Caco-2 (cell line): ENCODE measurements around the gene NARS2. TPM values are rescaled to one million over a fixed set of nuclear protein-coding genes. Genes with fewer than 3 reads are reported as not detected.

ENCODE experiments used
- BruUV-seq: library from RNA; stranded (reverse); fragments of 400-500 nt; replicated peaks from 2 replicates; lab custom pipeline; 2021; lab: Mats Ljungman, UMichigan
- CTCF ChIA-PET: fragments of 300-600 bp; sonication (Branson Sonifier 250); formaldehyde crosslinking; loops from one replicate; lab custom pipeline; 2022; ENCODE audit warnings: antibody characterized with exemption; lab: Charles Lee
- POLR2A ChIA-PET: fragments of 300-600 bp; sonication (Branson Sonifier 250); formaldehyde crosslinking; loops from one replicate; lab custom pipeline; 2022; ENCODE audit warnings: antibody characterized with exemption; lab: Charles Lee
- DNase-seq, 2 experiments: peaks; one replicate each; pipeline versions ENCODE4 v3.0.0 to v3.0.0-alpha.2; 2020 to 2022
- H3K27me3 ChIP-seq: replicated peaks from 2 replicates; pipeline ENCODE4 v1.6.0; 2011; ENCODE audit warnings: low read length; ENCODE audit not compliant: control insufficient read depth, insufficient read depth
- H3K36me3 ChIP-seq: 2 replicates; pipeline ENCODE4 v1.5.1; 2011; ENCODE audit warnings: low read length; ENCODE audit not compliant: control insufficient read depth, insufficient read depth
- H3K4me1 ChIP-seq: fragments of 250-450 bp; sonication (Bioruptor Pico); 2 replicates; pipeline ENCODE4 v1.5.1; 2020; ENCODE audit warnings: mild to moderate bottlenecking
- H3K4me3 ChIP-seq: 2 replicates; pipeline ENCODE4 v1.5.1; 2011; ENCODE audit warnings: low read depth, mild to moderate bottlenecking, control low read depth, low read length
- H3K9me3 ChIP-seq: fragments of 250-450 bp; sonication (Bioruptor Pico); 2 replicates; pipeline ENCODE4 v1.5.1; 2020; ENCODE audit warnings: mild to moderate bottlenecking, moderate library complexity
- H3K27ac Mint-ChIP-seq: one replicate; pipeline ENCODE4 v1.8.0; 2022; ENCODE audit warnings: mixed read lengths; ENCODE audit not compliant: unreplicated experiment
- H3K27me3 Mint-ChIP-seq: one replicate; pipeline ENCODE4 v1.8.0; 2022; ENCODE audit warnings: mixed read lengths; ENCODE audit not compliant: insufficient read depth, unreplicated experiment
- H3K36me3 Mint-ChIP-seq: one replicate; pipeline ENCODE4 v1.8.0; 2022; ENCODE audit warnings: mild to moderate bottlenecking, mixed read lengths; ENCODE audit not compliant: insufficient read depth, unreplicated experiment
- H3K4me1 Mint-ChIP-seq: one replicate; pipeline ENCODE4 v1.8.0; 2022; ENCODE audit warnings: low read depth, mixed read lengths; ENCODE audit not compliant: unreplicated experiment
- H3K4me3 Mint-ChIP-seq: one replicate; pipeline ENCODE4 v1.8.0; 2022; ENCODE audit warnings: mild to moderate bottlenecking, moderate library complexity, mixed read lengths; ENCODE audit not compliant: unreplicated experiment
- H3K9me3 Mint-ChIP-seq: one replicate; pipeline ENCODE4 v1.8.0; 2022; ENCODE audit warnings: mixed read lengths; ENCODE audit not compliant: unreplicated experiment
- CTCF ChIP-seq, 2 experiments: fragments of 200-600 bp in 1 of 2; IDR thresholded peaks; 1 replicate in 1 of 2; 2 replicates in 1 of 2; pipeline versions ENCODE4 v1.5.1 to v1.8.0; 2011 to 2022; ENCODE audit warnings: antibody characterized with exemption in 1 of 2, control low read depth in 1 of 2, inconsistent platforms in 1 of 2, low read depth in 1 of 2, low read length in 1 of 2, mild to moderate bottlenecking in 1 of 2, moderate library complexity in 1 of 2; ENCODE audit not compliant: insufficient read depth in 1 of 2, severe bottlenecking in 1 of 2, unreplicated experiment in 1 of 2
- intact Hi-C: fragments of 100-400 bp; cut with micrococcal nuclease; formaldehyde crosslinking; loops from one replicate; pipeline ENCODE4 v1.10.0; 2022; ENCODE audit not compliant: unreplicated experiment
- total RNA-seq: library from RNA; stranded (reverse); gene quantifications from 2 replicates; pipeline ENCODE4 v1.2.3, GENCODE V29; 2022

Gene NARS2
- total RNA-seq, 1 experiment from 2014 or later, result 49.3 TPM

- H3K4me3 ChIP-seq, result no peak overlapping the region
- no peaks in the 10 kb centered on the region for H3K27me3 ChIP-seq
- no TSS peak for BruUV-seq
- POLR2A ChIA-PET, result no interaction called here
- Mint-ChIP-seq H3K9me3 (no peaks in the 10 kb centered on the region), H3K4me3 (no peak overlapping the region), H3K4me1 (peaks cover 10% of the 10 kb centered on the region), H3K27me3 (no peaks in the 10 kb centered on the region), H3K36me3 (peaks cover 5% of the 10 kb centered on the region), H3K27ac (no peak overlapping the region)
- CTCF ChIA-PET, result no interaction called here
- intact Hi-C loops, result no loop called here
- no peaks in the 10 kb centered on the region for H3K36me3 ChIP-seq
- no peak for TF ChIP-seq CTCF (IDR thresholded peaks at IDR 0.05; ENCODE audit: insufficient read depth in 1 of 2, low read depth in 1 of 2, low read length in 1 of 2, severe bottlenecking in 1 of 2, unreplicated experiment in 1 of 2)
- H3K9me3 ChIP-seq, result no peaks in the 10 kb centered on the region
- no peak for DNase-seq
- H3K4me1 ChIP-seq, result peaks cover 7% of the 10 kb centered on the region; the same call in 1 of the 2 replicates
Measured at GRCh38 chr11:78478536-78478935, 96.1 kb downstream of the NARS2 start.

GRCh38 chr11:78476066-78476465 lies 98.6 kb downstream of the NARS2 start:
- H3K4me3 ChIP-seq, result no peak overlapping the region
- Mint-ChIP-seq H3K4me3 (no peak overlapping the region), H3K27me3 (no peaks in the 10 kb centered on the region), H3K36me3 (peaks cover 12% of the 10 kb centered on the region), H3K9me3 (peaks cover 10% of the 10 kb centered on the region), H3K4me1 (peaks cover 21% of the 10 kb centered on the region), H3K27ac (no peak overlapping the region)
- no peaks in the 10 kb centered on the region; the same call in 1 of the 2 replicates for H3K36me3 ChIP-seq
- CTCF ChIA-PET, result no interaction called here
- H3K27me3 ChIP-seq, result no peaks in the 10 kb centered on the region
- BruUV-seq, result no TSS peak
- intact Hi-C loops, result no loop called here
- POLR2A ChIA-PET, result no interaction called here
- no peaks in the 10 kb centered on the region for H3K9me3 ChIP-seq
- no peak for TF ChIP-seq CTCF (IDR thresholded peaks at IDR 0.05; ENCODE audit: insufficient read depth in 1 of 2, low read depth in 1 of 2, low read length in 1 of 2, severe bottlenecking in 1 of 2, unreplicated experiment in 1 of 2)
- no peak for DNase-seq
- peaks cover 8% of the 10 kb centered on the region; the same call in 1 of the 2 replicates for H3K4me1 ChIP-seq

GRCh38 chr11:78474451-78474850 lies 100.2 kb downstream of the NARS2 start:
- no peak for DNase-seq
- Histone ChIP-seq H3K9me3 (no peaks in the 10 kb centered on the region), H3K4me3 (no peak overlapping the region), H3K36me3 (no peaks in the 10 kb centered on the region; the same call in 1 of the 2 replicates), H3K4me1 (peaks cover 8% of the 10 kb centered on the region; the same call in 1 of the 2 replicates), H3K27me3 (no peaks in the 10 kb centered on the region)
- CTCF ChIA-PET, result no interaction called here
- H3K27me3 Mint-ChIP-seq, result no peaks in the 10 kb centered on the region
- H3K36me3 Mint-ChIP-seq, result peaks cover 12% of the 10 kb centered on the region
- H3K27ac Mint-ChIP-seq, result no peak overlapping the region
- H3K4me3 Mint-ChIP-seq, result no peak overlapping the region
- BruUV-seq, result no TSS peak
- H3K9me3 Mint-ChIP-seq, result peaks cover 10% of the 10 kb centered on the region
- POLR2A ChIA-PET, result no interaction called here
- intact Hi-C loops, result loop anchor here (5.0 kb wide), 1 partner anchor 88 kb away; no protein-coding TSS in a partner anchor
- TF ChIP-seq CTCF (IDR thresholded peaks at IDR 0.05; ENCODE audit: insufficient read depth in 1 of 2, low read depth in 1 of 2, low read length in 1 of 2, severe bottlenecking in 1 of 2, unreplicated experiment in 1 of 2), result no peak
- H3K4me1 Mint-ChIP-seq, result peaks cover 21% of the 10 kb centered on the region
